ENCODE measurements around the gene NME1.
"Not testable (repeated sequence)": the region's sequence is repeated elsewhere in the genome, so short reads cannot be mapped to it uniquely, and the experiment has no call there.

NME1 gene

GRCh38 chr17:51147650-51148049, 5.7 kb upstream of the NME1 start:
- DNase-seq (ENCODE audit: low read depth): no peak

GRCh38 chr17:51149163-51149562, 4.2 kb upstream of the NME1 start:
- DNase-seq (ENCODE audit: low read depth): no peak

GRCh38 chr17:51150932-51151331, 2.4 kb upstream of the NME1 start:
- no peak for DNase-seq (ENCODE audit: low read depth)

- no peak for DNase-seq (ENCODE audit: low read depth)
Observed at GRCh38 chr17:51152766-51153209, 571 bp upstream of the NME1 start.

- no peak for DNase-seq (ENCODE audit: low read depth)
Observed at GRCh38 chr17:51154176-51154575, 817 bp downstream of the NME1 start.

GRCh38 chr17:51155416-51155815, 2.1 kb downstream of the NME1 start:
- no peak for DNase-seq (ENCODE audit: low read depth)

- DNase-seq (ENCODE audit: low read depth): no peak
Observed at GRCh38 chr17:51159604-51160003, 6.2 kb downstream of the NME1 start.

- DNase-seq (ENCODE audit: low read depth): no peak
Observed at GRCh38 chr17:51161541-51161940, 8.2 kb downstream of the NME1 start.

- DNase-seq (ENCODE audit: low read depth): no peak
Observed at GRCh38 chr17:51164911-51165679, 11.7 kb downstream of the NME1 start.

- DNase-seq (ENCODE audit: low read depth): no peak
Observed at GRCh38 chr17:51165680-51166197, 12.4 kb downstream of the NME1 start.

GRCh38 chr17:51166198-51166986, 13.0 kb downstream of the NME1 start, which contains the start of gene NME2:
TSS of gene NME2 (plus strand) at chr17:51166411. CDS start at chr17:51166831, 420 bp downstream.
- DNase-seq (ENCODE audit: low read depth): peak; percentile 83

- no peak for DNase-seq (ENCODE audit: low read depth)
Observed at GRCh38 chr17:51166987-51167931, 13.9 kb downstream of the NME1 start.

- DNase-seq (ENCODE audit: low read depth): no peak
Observed at GRCh38 chr17:51169340-51169739, 16.0 kb downstream of the NME1 start.

- no peak for DNase-seq (ENCODE audit: low read depth)
Observed at GRCh38 chr17:51170736-51171135, 17.4 kb downstream of the NME1 start.

- DNase-seq (ENCODE audit: low read depth): not testable (repeated sequence)
Observed at GRCh38 chr17:51172030-51172429, 18.7 kb downstream of the NME1 start.

GRCh38 chr17:51180486-51180885, 27.1 kb downstream of the NME1 start:
- DNase-seq (ENCODE audit: low read depth): no peak

GRCh38 chr17:51184124-51184523, 30.8 kb downstream of the NME1 start:
- DNase-seq (ENCODE audit: low read depth): no peak

- no peak for DNase-seq (ENCODE audit: low read depth)
Observed at GRCh38 chr17:51185763-51186332, 32.5 kb downstream of the NME1 start.

- no peak for DNase-seq (ENCODE audit: low read depth)
Observed at GRCh38 chr17:51188271-51188833, 35.0 kb downstream of the NME1 start.

GRCh38 chr17:51189162-51189561, 35.8 kb downstream of the NME1 start:
- no peak for DNase-seq (ENCODE audit: low read depth)

- peak; percentile 9 for DNase-seq (ENCODE audit: low read depth)
Observed at GRCh38 chr17:51189628-51190027, 36.3 kb downstream of the NME1 start.
